GM12878 (cell line): ENCODE results near the gene CLEC16A. TPM values are rescaled to one million over a fixed set of nuclear protein-coding genes. Genes with fewer than 3 reads are reported as not detected.

ENCODE experiments used
- ATAC-seq: fragments of 200-7000 bp; cut with Tn5 transposase; 3 replicates; pipeline ENCODE4 v1.9.1; 2020; ENCODE audit warnings: mild to moderate bottlenecking, moderate library complexity
- BruUV-seq: library from RNA; stranded (reverse); fragments of 400-500 nt; replicated peaks from 2 replicates; lab custom pipeline; 2021; lab: Mats Ljungman, UMichigan
- CTCF ChIA-PET: fragments of 300-600 bp; sonication (Branson Sonifier 250); formaldehyde crosslinking; extraction: SDS; loops from one replicate; lab custom pipeline; 2021; ENCODE audit warnings: inconsistent platforms; lab: Yijun Ruan, JAX
- POLR2A ChIA-PET: fragments of 350-600 bp; formaldehyde crosslinking; extraction: SDS; loops from one replicate; lab custom pipeline; 2021; ENCODE audit warnings: inconsistent platforms; lab: Charles Lee
- RAD21 ChIA-PET: fragments of 300-600 bp; sonication (Branson Sonifier 250); formaldehyde crosslinking; loops from one replicate; lab custom pipeline; 2023; ENCODE audit warnings: antibody characterized with exemption; ENCODE audit not compliant: unreplicated experiment; lab: Charles Lee
- SMC1A ChIA-PET: fragments of 300-600 bp; sonication (Branson Sonifier 250); formaldehyde crosslinking; loops from one replicate; lab custom pipeline; 2023; ENCODE audit not compliant: unreplicated experiment, uncharacterized antibody; lab: Charles Lee
- DNase-seq: peaks from one replicate; pipeline ENCODE4 v3.0.0-alpha.2; 2011; ENCODE audit warnings: low read depth, low spot score
- FAIRE-seq: peaks from 3 replicates; lab custom pipeline; 2011; peaks lifted over from hg19 to GRCh38; lab: Jason Lieb, UNC
- H2AFZ ChIP-seq: 2 replicates; pipeline ENCODE4 v1.6.0; 2011; ENCODE audit warnings: low read depth, low read length, control low read depth; ENCODE audit not compliant: control insufficient read depth
- H3K27ac ChIP-seq: 2 replicates; pipeline ENCODE4 v1.5.1; 2011; ENCODE audit warnings: control low read depth; ENCODE audit not compliant: control insufficient read depth, insufficient read depth
- H3K27me3 ChIP-seq, 2 experiments: replicated peaks in 1 of 2; 2 replicates each; pipeline versions ENCODE4 v1.6.0 to v1.6.1; 2011; ENCODE audit warnings: low read length in 1 of 2; ENCODE audit not compliant: control insufficient read depth in 2 of 2, insufficient read depth in 2 of 2
- H3K36me3 ChIP-seq, 2 experiments: 2 replicates each; pipeline ENCODE4 v1.5.1; 2011; ENCODE audit warnings: low read length in 1 of 2; ENCODE audit not compliant: control insufficient read depth in 2 of 2, insufficient read depth in 2 of 2
- H3K4me1 ChIP-seq: 2 replicates; pipeline ENCODE4 v1.6.1; 2011; ENCODE audit warnings: mild to moderate bottlenecking, low read length, moderate library complexity, mixed read lengths; ENCODE audit not compliant: control insufficient read depth, insufficient read depth
- H3K4me2 ChIP-seq: 2 replicates; pipeline ENCODE4 v1.6.0; 2011; ENCODE audit warnings: control low read depth; ENCODE audit not compliant: control insufficient read depth, insufficient read depth
- H3K4me3 ChIP-seq: fragments of 200-600 bp; sonication (generic); 2 replicates; pipeline ENCODE4 v1.5.1; 2016
- H3K79me2 ChIP-seq: 2 replicates; pipeline ENCODE4 v1.6.0; 2011; ENCODE audit warnings: low read length; ENCODE audit not compliant: control insufficient read depth, insufficient read depth
- H3K9ac ChIP-seq: 2 replicates; pipeline ENCODE4 v1.8.0; 2011; ENCODE audit warnings: low read length, control low read depth, mixed read lengths; ENCODE audit not compliant: control insufficient read depth, insufficient read depth
- H3K9me3 ChIP-seq: replicated peaks from 3 replicates; pipeline ENCODE4 v1.5.1; 2011; ENCODE audit warnings: mild to moderate bottlenecking, low read length; ENCODE audit not compliant: control insufficient read depth, insufficient read depth
- H4K20me1 ChIP-seq: 2 replicates; pipeline ENCODE4 v1.6.0; 2011; ENCODE audit not compliant: control insufficient read depth, insufficient read depth
- ATF7 ChIP-seq: fragments of 450-650 bp; IDR thresholded peaks from 2 replicates; pipeline ENCODE4 v1.6.1; 2016; ENCODE audit warnings: low read depth, mild to moderate bottlenecking
- BCLAF1 ChIP-seq: fragments of 450-650 bp; IDR thresholded peaks from 2 replicates; pipeline ENCODE4 v1.6.1; 2017; ENCODE audit warnings: antibody characterized with exemption, mild to moderate bottlenecking, moderate library complexity
- CBX5 ChIP-seq: sonication (generic); IDR thresholded peaks from 2 replicates; pipeline ENCODE4 v1.6.1; 2016; ENCODE audit warnings: low read depth, moderate library complexity, mild to moderate bottlenecking, inconsistent platforms
- EED ChIP-seq: sonication (generic); IDR thresholded peaks from 2 replicates; pipeline ENCODE4 v1.6.1; 2016; ENCODE audit warnings: antibody characterized with exemption, low read depth
- EP300 ChIP-seq, 2 experiments: fragments of 150-350 bp in 1 of 2; IDR thresholded peaks; 2 replicates each; pipeline ENCODE4 v1.6.1; 2011 to 2012; ENCODE audit warnings: low read depth in 2 of 2, low read length in 2 of 2, borderline replicate concordance in 1 of 2, improper control_type of control experiment in 1 of 2, inconsistent platforms in 1 of 2; ENCODE audit not compliant: control insufficient read depth in 1 of 2
- HCFC1 ChIP-seq: fragments of 150-350 bp; IDR thresholded peaks from 2 replicates; pipeline ENCODE4 v1.6.1; 2014; ENCODE audit warnings: low read length
- MAX ChIP-seq: IDR thresholded peaks from 2 replicates; pipeline ENCODE4 v1.6.1; 2012; ENCODE audit warnings: low read depth, low read length, improper control_type of control experiment
- MTA2 ChIP-seq: fragments of 450-650 bp; IDR thresholded peaks from 2 replicates; pipeline ENCODE4 v1.6.1; 2016; ENCODE audit warnings: low read depth, mild to moderate bottlenecking, moderate library complexity
- NR2F1 ChIP-seq: fragments of 450-650 bp; conservative IDR thresholded peaks from 2 replicates; pipeline ENCODE4 v1.6.1; 2017; ENCODE audit warnings: mild to moderate bottlenecking
- PAX8 ChIP-seq: fragments of 450-650 bp; IDR thresholded peaks from 2 replicates; pipeline ENCODE4 v1.6.1; 2017; ENCODE audit warnings: mild to moderate bottlenecking, moderate library complexity
- PBX3 ChIP-seq: IDR thresholded peaks from 2 replicates; pipeline ENCODE4 v1.6.1; 2011; ENCODE audit warnings: mild to moderate bottlenecking, low read depth, low read length, moderate library complexity; ENCODE audit not compliant: insufficient replicate concordance
- RBBP5 ChIP-seq: fragments of 200-600 bp; sonication (generic); conservative IDR thresholded peaks from 2 replicates; pipeline ENCODE4 v1.6.1; 2016
- RUNX3 ChIP-seq: IDR thresholded peaks from 2 replicates; pipeline ENCODE4 v1.6.1; 2012; ENCODE audit warnings: low read length, inconsistent platforms
- SP1 ChIP-seq: IDR thresholded peaks from one replicate; pipeline ENCODE4 v1.6.1; 2011; ENCODE audit warnings: low read depth, low read length
- SRF ChIP-seq, 2 experiments: IDR thresholded peaks; 2 replicates each; pipeline ENCODE4 v1.6.1; 2011; ENCODE audit warnings: low read depth in 2 of 2, low read length in 2 of 2, mild to moderate bottlenecking in 1 of 2, moderate library complexity in 1 of 2
- SUZ12 ChIP-seq: fragments of 200-600 bp; sonication (generic); IDR thresholded peaks from one replicate; pipeline ENCODE4 v1.6.1; 2018; ENCODE audit warnings: antibody characterized with exemption, mild to moderate bottlenecking; ENCODE audit not compliant: unreplicated experiment
- TAF1 ChIP-seq: IDR thresholded peaks from 2 replicates; pipeline ENCODE4 v1.6.1; 2011; ENCODE audit warnings: mild to moderate bottlenecking, low read depth, low read length, borderline replicate concordance
- TBL1XR1 ChIP-seq: IDR thresholded peaks from 2 replicates; pipeline ENCODE4 v1.6.1; 2012; ENCODE audit warnings: low read depth, low read length, improper control_type of control experiment
- TCF12 ChIP-seq: IDR thresholded peaks from 2 replicates; pipeline ENCODE4 v1.6.1; 2011; ENCODE audit warnings: low read depth, mild to moderate bottlenecking, low read length
- TCF7 ChIP-seq: IDR thresholded peaks from 2 replicates; pipeline ENCODE4 v1.6.1; 2014; ENCODE audit warnings: antibody characterized with exemption, borderline replicate concordance
- WRNIP1 ChIP-seq: IDR thresholded peaks from 2 replicates; pipeline ENCODE4 v1.6.1; 2011; ENCODE audit warnings: low read depth, low read length, improper control_type of control experiment, borderline replicate concordance
- ZZZ3 ChIP-seq: IDR thresholded peaks from 2 replicates; pipeline ENCODE4 v1.6.1; 2011; ENCODE audit warnings: low read depth; ENCODE audit not compliant: control insufficient read depth, insufficient read length
- WGBS: methylation state at CpG from one replicate; pipeline ENCODE4 v1.1.6; 2016; ENCODE audit warnings: low lambda C conversion rate; ENCODE audit not compliant: insufficient replicate concordance, insufficient coverage; ENCODE audit errors: missing lambda C conversion rate; 5-methylcytosine and 5-hydroxymethylcytosine counted together
- in situ Hi-C: fragments of 300-500 bp; cut with MboI; formaldehyde crosslinking; loops from 9 replicates; pipeline ENCODE4 v1.14.3; 2018; ENCODE audit warnings: mixed read lengths
- intact Hi-C: fragments of 100-400 bp; cut with micrococcal nuclease; formaldehyde crosslinking; loops from one replicate; pipeline ENCODE4 v1.14.2; 2022; ENCODE audit not compliant: unreplicated experiment
- polyA plus RNA-seq, 11 experiments: library from polyadenylated mRNA; depleted of rRNA in 4 of 11; unstranded in 6 of 11; stranded (reverse) in 5 of 11; fragments of >200 nt; fragmentation: Nextera tagmentation in 4 of 11; fragmentation: Illumina TruSeq in 1 of 11; extraction: Ambion mirVana in 4 of 11; extraction: Trizol in 1 of 11; gene quantifications; 1 replicate in 1 of 11; 2 replicates in 10 of 11; pipeline versions ENCODE4 v1.2.1 to v1.2.3, GENCODE V29; 2011 to 2016; ENCODE audit warnings: inconsistent platforms in 2 of 11, missing spikeins in 2 of 11, low read depth in 1 of 11
- total RNA-seq, 4 experiments: library from RNA; depleted of rRNA in 3 of 4; stranded (reverse); fragments of >200 nt in 3 of 4; fragmentation: Illumina TruSeq in 1 of 4; extraction: Trizol in 1 of 4; gene quantifications; 2 replicates each; pipeline versions ENCODE4 v1.2.1 to v1.2.3, GENCODE V29; 2013 to 2021

The CLEC16A gene
- total and polyA plus RNA-seq, 10 of the 15 experiments (the other 5 are each of a cell fraction or from before 2014, with no cell fraction given) = 1.5 to 28.8 (median 19.2) TPM

GRCh38 chr16:10972819-10973464 is 28.6 kb downstream of the CLEC16A start (continued):
- TF ChIP-seq PBX3 (no peak), RBBP5 (no peak), ZZZ3 (no peak), SRF (IDR thresholded peaks at IDR 0.05; ENCODE audit: low read depth in 2 of 2, low read length in 2 of 2) (no peak), EP300 (IDR thresholded peaks at IDR 0.05; ENCODE audit: borderline replicate concordance in 1 of 2, control insufficient read depth in 1 of 2, low read depth in 2 of 2, low read length in 2 of 2) (no peak)

GRCh38 chr16:10976634-10977033 is 32.3 kb downstream of the CLEC16A start:
- H3K27me3 ChIP-seq = no peaks in the 10 kb centered on the region
- no peak overlapping the region for H3K9ac ChIP-seq
- ATAC-seq (no peak), FAIRE-seq (no peak), DNase-seq (no peak)
- SMC1A ChIA-PET = interaction anchor here (1.0 to 1.2 kb wide), 4 partner anchors 11 to 279 kb away, joined by 3 to 4 read pairs (median 3); no protein-coding TSS in a partner anchor
- no TSS peak for BruUV-seq
- peaks cover under 1% of the 10 kb centered on the region for H3K4me1 ChIP-seq
- intact Hi-C loops = no loop called here
- no peak overlapping the region for H3K4me3 ChIP-seq
- CTCF ChIA-PET = no interaction called here
- H4K20me1 ChIP-seq = no peaks in the 10 kb centered on the region
- H3K36me3 ChIP-seq = peaks cover 21 to 23% of the 10 kb centered on the region in 2 experiments
- WGBS = 80% methylated on average over 3 of the region's 3 CpGs
- no peak overlapping the region for H2AFZ ChIP-seq
- H3K9me3 ChIP-seq = no peaks in the 10 kb centered on the region
- RAD21 ChIA-PET = no interaction called here
- in situ Hi-C loops = no loop called here
- POLR2A ChIA-PET = interaction anchor here (0.6 kb wide), 1 partner anchor 101 kb away, joined by 4 read pairs; no protein-coding TSS in a partner anchor
- no peak overlapping the region for H3K27ac ChIP-seq
- H3K79me2 ChIP-seq = no peaks in the 10 kb centered on the region
- no peak overlapping the region for H3K4me2 ChIP-seq
- TF ChIP-seq TBL1XR1 = no peak
- no peak for TF ChIP-seq WRNIP1
- no peak for TF ChIP-seq MAX
- no peak for TF ChIP-seq SP1
- TF ChIP-seq SUZ12 = no peak
- no peak for TF ChIP-seq ATF7
- TF ChIP-seq PAX8 = no peak
- no peak for TF ChIP-seq HCFC1
- no peak for TF ChIP-seq RUNX3
- no peak for TF ChIP-seq TCF7
- TF ChIP-seq EED = no peak
- TF ChIP-seq TAF1 = no peak
- no peak for TF ChIP-seq BCLAF1
- no peak for TF ChIP-seq TCF12
- TF ChIP-seq NR2F1 = no peak
- no peak for TF ChIP-seq MTA2
- TF ChIP-seq CBX5 = no peak
